Activated naive CD4-positive, alpha-beta T cell (primary cell): Measurements from ENCODE around the gene ADAMTS14.

Experiments used
- DNase-seq, 4 experiments: peaks; one replicate each; lab custom pipeline; 2025; lab: John Stamatoyannopoulos, UW

The ADAMTS14 gene

DNA sequence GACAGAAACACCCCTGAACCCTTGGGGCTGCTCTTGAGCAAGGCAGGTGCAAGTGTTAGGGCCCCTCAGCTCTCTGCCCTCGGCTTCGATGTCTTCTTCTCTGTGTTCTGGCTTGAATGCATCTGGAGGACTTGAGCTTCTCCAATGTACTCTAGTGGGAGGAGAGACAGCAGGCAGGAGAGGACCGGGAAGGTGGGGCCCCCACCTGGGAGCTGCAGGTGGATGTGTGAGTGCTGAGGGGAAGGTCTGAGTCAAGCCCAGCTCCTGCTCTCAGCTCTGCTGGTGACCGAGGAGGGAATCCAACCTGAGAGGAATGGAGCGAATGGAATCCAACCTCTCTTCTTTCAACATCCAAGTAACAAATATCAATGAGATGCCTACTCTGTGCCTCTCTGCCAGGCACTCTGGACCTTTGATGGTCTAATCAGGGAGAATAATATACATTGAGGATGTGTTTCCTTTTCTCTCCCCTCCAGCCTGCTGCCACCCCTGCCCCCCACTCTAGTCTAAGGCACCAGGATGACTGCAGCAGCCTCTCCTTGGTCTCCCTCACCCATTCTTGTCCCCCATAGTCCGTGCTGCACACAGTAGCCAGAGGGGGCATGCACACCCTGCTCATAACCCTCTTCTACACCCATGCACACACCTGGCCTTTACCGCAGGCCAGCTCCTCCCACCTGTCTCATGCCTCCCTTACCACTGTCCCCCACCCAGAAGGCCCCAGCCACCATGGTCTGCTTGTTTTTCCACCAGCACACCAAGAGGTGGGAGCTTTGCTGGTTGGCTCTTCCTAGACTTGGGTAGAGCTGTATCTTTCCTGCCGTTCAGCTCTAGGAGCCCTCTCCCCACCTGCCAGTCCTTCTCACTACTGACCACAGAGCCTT is 99.2 kb downstream of the ADAMTS14 start:
- DNase-seq = no peak

- DNase-seq = no peak
These were observed 100.3 kb downstream of the ADAMTS14 start for GRCh38 chr10:70772627-70773026.

DNA sequence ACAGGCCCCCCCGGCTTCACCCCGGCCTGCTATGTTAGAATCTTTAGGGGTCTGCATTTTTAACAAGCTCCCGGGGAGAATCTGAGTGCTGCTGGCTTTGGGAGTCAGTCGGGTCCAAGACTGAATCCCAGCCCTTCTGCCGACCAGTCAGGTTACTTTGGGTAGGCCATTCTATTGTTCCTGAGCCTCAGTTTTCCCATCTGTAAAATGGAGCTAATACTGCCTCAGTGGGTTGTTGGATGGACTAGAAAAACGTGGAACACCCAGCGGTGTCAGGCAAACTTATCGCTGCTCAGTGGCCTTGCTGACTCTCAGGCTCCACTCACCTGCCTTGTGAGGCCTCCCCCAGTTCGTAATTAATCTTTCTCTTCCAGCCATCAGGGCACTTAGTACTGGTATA is 101.2 kb downstream of the ADAMTS14 start:
- DNase-seq = no peak

DNA sequence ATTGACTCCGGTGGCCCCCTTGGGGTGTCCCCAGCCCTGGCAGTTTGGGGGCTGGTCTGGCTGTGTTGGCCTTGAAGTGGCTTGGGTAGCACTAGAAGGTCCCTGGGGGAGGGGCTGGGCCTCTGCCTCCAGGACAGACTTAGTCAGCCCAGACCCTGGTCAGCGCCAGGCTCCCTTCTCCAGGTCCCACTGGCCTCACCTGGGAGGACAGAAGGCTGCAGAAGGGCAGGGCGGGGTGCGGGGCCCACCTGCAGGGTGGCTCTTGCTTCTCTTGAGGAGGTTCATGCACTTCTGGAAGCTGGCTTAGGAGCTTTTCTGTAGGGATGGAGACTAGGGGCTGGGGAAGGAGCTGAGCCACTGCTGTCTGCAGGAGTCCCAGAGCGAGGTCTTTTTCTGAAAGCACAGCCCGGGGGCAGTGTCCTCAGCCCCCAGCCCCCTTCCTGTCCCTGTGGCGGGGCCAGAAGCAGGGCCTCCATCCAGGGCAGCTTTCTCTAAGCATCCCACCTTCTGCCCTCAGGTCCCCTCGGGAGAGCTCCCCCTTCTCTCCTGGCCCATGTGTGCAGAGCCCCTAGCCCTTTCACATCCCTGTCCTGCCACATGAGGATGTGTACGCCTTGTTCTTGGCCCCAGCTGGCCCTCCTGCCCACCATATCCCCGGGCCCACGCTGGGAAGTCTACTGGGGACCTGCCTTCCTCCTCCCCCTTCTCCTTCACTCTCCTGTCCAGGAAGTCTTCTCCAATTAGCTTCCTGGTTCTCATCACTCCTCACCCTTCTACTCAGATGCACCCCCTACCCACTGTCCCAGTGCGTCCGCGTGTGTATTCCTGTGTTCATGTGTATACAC is 101.9 kb downstream of the ADAMTS14 start:
- no peak for DNase-seq

DNA sequence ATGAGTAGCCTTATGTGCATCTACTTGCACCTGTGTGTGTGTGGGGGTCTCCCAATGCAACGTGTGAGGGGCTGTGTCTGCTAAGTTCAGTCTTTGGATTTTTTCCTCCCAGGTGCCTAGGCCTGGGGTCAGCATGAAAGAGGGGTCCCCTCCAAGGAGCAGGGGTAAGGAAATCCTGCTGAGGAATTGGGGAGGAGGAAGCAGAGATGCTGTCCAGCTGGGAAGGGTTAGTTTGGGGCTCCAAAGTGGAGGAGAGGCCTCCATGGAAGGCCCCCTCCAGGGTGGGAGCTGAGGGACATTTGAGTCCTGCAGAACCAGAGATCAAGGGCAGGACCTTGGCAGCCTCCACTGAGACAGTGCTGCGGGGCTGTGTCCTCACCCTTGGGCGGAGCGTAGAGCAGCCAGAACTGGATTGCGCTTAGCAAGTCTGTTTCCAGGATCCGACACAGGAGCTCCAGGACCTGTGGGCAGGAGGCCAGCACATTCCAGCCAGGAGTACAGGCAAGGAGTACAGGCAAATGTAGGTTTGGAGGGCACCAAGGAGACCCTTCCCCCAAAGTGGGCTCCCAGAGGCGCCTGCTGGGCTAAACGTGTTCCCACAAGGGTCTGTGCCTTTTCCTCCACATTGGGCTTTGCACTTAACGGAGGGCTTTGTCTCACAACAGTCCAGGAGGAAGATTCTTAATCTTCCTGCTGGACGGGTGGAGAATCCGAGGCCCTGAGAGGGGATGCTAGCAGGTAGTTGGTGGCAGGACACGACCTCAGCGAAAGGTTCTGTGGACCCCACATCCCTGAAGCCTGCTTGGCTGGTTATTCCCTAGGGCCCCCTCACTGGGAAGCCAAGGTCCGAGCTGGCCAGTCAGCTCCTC is 102.7 kb downstream of the ADAMTS14 start:
- no peak for DNase-seq

DNA sequence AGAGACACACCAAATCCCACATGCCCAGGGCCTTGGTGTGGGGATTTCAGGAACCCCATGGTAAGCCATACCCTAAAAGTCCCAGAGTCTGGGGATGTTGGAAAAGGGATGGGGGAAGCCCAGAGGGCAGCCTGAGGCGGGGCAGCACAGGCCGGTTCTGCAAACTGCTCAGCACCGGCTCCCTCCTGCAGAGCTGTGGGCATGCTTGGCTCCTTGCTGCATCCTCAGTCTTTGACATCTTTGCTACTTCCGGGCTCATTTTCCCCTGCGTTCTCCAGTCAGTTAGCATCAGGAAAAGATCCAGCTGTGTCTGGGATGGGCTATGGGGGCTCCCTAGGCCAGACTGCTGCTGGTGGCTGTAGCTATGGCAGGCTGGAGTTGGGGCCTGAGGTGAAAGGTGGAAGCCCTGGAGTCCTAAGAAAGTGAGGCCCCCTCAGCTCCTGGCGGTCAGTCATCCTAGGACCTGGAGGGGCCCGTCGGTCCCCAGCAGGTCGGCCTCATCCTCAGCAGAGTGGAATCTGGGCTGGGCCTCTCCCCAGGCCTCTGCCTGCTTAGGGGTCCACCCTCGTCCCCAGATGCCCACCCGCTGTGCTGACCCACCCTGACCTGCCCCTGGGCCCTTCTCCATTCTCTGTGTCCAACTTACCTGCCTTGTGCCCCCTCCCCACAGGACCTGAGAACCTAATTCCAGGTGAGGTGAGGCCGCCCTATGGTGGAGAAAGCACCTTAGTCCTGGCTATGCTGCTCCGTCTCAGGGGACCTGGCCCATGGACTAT is 103.6 kb downstream of the ADAMTS14 start:
- no peak for DNase-seq

DNA sequence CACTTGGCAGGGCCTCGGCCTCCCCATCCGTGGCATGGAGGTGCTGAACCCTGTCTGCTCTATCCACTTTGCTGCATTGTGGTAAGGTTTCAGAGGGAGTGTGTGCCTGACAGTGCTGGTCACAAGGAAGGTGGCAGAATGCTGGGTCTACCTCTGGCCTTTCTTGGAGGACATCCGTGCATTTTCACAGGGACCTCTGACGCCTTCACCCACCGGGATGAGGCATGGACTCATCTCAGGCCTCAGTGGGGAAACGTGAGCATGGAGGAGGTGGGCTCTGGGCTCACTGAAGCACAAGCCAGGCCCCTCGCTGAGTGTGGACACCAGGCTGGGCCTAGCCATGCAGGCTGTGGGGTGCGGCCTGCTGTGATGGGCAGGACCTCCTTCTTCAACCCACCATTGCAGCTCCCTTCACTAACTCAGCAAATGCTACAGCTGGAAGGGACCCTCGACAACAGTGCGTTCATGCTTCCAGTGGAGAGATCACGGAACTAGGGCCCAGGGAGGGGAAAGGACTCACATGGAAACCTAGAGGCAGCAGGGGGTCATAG is 104.2 kb downstream of the ADAMTS14 start:
- no peak for DNase-seq

DNA sequence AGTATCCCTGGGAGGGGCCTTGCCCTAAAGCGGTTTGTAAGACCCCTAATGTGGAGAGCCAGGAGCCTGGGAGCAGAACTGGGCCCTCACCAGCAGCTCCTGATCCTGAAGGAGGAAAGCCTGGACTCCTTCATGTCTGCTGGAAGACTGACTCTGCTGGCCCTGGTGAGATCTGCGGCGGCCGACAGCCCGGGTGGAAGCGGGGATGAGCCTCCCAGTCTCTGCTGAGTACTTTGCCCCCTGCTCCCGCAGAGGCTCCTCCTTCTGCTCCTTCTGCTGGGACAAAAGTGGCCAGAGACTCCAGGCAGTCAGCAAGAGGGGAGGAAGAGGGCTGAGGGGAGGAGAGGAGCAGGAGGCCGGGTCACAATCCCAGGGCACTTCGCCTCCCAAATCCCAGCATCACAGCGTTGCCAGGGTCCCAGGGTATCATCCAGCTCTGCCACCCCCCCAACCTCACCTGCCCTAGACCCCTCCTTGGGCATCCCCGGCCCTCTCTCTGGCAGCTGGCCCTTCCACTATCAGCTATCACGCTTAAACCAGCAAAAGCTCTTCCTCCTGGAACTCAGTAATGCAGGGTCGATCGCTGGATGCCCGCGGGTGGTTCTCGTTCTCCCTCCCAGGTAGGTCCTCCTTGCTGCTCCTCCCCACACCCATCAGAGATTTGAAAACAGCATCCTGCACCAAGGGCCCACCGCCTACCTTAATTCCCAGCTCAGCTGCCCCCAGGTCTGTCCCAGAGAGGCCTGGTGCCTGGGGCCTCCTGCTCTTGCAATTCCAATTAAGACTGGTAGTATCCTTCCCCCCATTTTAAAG is 105.0 kb downstream of the ADAMTS14 start:
- DNase-seq = no peak

GRCh38 chr10:70778267-70778924 is 106.1 kb downstream of the ADAMTS14 start:
- no peak for DNase-seq

- no peak for DNase-seq
These were observed 106.8 kb downstream of the ADAMTS14 start for GRCh38 chr10:70779088-70779487.

DNA sequence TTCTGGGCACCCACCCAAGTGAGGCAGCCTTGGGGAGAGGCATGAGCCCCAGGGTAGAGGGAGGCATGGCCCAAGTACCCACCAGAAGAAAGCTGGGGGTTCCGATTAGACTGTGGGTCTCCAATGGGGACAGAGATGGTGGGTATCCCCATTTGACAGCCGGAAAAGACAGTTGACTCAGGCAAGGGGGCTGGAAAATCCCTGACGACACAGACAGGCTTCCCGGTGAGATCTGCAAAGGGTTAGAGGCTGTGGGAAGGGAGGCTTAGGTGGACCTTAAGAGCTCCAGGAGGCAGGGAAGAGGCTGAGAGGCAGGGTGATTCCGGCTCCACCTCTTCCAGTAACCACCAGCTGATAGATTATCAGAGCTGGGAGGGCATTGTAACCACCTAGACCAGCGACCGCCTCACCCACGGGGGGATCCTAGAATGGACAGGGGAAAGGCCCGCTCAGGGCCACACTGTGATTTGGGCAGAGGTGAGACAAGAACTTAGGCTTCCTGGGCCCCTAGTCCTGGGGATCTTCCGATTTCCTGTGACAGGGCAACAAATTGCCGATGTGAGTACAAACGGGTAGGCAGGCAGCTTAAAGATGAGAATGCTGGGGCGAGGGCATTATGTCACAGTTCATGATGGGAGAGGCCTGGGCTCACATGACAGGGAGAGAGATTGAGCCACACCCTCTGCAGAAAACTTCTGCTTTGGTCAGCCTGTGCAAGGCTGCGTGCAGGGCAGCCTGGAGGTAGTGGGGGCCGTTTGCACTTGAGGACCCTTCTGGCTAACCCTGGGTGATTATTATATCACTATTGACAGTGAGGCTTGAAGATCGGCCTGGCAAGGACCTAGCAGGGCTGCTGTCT is 107.4 kb downstream of the ADAMTS14 start:
- DNase-seq = no peak

DNA sequence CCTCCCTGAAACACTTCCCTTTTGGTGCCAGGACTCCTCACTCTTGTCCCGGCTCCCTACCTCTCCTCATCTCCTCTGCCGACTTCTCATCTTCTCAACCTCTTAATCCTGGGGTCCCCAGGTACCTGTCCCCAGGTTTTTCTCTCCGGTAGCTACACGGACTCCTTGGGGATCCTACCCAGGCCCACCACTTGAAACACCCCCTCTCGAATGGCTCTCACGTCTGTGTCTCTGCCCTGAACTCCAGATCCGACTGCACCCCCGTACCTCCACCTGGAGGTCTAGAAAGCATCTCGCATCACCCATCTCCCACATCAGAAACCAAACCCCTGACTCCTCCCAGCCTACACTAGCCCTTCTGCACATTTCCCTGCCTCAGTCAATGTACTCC is 108.1 kb downstream of the ADAMTS14 start:
- DNase-seq = no peak

GRCh38 chr10:70780772-70781171 is 108.5 kb downstream of the ADAMTS14 start:
- DNase-seq = no peak

DNA sequence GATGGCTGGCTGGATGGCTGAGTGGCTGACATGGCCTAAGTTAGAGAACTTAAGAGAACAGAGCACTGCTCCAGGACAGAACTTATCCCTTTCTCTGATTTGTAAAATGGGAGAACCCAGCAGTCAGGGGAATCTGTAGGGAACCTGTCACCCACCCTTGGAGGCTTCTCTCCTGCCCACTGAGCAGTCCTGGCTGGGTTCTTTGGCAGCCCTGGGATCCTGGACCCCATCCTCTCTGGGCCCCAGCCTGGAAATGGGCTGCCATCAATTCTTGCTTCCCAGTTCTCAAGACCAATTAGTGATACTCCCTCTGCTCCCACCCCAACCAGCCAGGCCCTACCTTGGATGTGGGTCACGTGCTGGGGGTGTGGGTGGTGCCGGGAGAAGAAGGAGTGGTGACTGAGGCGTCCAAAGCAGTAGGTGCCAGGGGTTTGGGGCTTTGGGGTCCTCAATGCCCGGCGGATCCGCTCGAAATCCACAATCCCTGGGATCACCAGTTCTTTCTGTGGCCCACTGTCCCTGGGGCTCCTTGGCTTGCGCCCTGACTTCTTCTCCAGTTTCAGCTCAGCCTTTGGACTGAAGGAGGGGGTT is 109.2 kb downstream of the ADAMTS14 start:
- DNase-seq = no peak

DNA sequence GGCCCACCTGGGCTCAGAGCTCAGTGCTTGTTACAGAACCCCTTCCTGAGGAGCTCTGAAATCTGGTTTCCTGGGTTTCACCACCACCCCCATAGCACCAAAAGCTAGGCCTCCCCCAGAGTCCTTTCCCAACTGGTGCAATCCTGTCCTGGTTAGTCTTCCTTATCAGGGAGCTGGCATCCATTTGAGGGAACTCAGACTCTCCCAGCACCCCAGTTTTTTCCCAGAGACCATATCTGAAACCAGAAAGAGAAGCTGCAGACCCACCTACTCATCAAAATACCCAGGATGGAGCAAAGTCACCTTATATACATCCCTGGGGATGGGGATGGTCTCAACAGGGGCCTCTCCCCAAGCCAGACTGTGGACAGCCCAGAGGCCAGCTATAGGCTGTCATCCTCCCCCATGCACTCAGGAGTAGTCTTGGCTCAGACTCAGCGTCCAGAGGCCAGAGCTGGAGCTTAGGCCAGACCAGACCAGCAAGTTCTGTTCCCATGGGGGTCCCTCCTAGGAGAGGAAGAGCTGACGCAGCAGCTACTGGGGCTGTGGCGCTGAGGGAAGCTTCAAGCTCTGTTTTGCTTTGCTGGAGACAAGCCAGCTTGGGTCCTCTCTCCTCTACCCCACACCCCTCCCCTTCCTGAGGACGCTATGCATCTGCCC is 109.9 kb downstream of the ADAMTS14 start:
- DNase-seq = no peak

DNA sequence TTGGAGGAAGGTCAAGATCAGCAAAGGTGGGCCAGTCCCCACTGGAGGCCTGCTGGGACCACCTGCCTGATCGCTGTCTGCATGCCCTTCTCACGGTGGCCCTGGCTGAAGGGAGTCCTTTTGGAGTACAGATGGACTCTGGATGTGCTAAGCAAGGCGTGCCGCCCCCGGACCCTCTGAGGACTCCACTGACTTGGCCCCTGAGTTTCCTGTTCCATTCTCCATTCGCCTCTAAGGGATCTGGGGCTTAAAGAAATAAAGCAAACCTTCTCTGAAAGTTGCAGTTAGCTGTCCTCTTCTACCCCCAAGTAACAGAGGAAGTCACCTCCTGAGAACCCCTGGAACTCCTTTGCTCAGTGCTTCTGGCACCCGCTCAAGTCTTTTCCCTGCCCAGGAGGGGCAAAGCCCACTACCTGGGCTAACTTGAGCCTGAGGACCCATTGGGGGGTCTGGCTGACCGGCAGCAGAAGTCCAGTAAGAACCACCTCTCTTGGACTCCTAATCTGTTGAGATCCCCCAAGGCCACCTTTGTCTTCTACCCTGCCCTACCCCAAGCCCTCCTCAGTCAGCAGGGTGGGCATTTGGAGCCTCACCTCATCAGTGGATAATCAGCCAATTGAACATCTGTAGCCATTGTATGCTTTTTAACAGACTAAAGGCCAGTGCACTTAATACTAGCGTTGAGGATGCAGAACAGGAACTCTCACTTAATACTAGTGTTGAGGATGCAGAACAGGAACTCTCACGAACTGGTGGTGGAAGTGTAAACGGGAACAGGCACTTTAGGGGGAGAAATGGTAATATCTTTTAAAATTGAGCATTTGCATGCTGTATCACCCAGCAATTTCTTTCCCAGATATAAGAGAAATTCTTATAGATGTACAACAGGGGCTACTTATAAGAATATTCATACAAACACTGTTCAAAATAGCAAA is 110.7 kb downstream of the ADAMTS14 start:
- DNase-seq = no peak

DNA sequence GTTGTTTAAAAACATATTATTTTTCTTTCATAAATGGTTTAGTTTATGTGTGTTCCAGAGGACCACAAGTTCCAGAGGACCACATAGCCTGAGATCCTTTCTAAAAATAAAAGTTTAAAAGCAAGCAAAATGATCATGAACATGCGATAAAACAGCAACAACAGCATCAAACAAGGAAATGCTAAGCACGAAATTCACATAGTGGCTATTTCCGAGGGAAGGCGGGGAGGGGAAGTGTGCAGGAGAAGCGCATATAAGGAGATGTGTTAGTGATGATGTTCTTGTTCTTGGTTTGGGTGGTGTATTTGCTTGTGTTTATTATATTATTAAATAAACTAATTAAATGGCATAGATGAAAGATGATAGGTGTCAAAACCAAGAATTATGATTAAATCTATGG is 111.7 kb downstream of the ADAMTS14 start:
- DNase-seq = no peak
